NCI-H2227 (cell line): ENCODE data around the gene KRTAP19-6.
"Not testable (repeated sequence)": the region's sequence is repeated elsewhere in the genome, so short reads cannot be mapped to it uniquely, and the experiment has no call there.

Experiments
- DNase-seq: peaks from one replicate; lab custom pipeline; 2025; ENCODE audit not compliant: unreplicated experiment; lab: John Stamatoyannopoulos, UW

Gene KRTAP19-6, protein sequence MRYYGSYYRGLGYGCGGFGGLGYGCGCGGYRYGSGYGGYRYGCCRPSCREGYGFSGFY

DNA sequence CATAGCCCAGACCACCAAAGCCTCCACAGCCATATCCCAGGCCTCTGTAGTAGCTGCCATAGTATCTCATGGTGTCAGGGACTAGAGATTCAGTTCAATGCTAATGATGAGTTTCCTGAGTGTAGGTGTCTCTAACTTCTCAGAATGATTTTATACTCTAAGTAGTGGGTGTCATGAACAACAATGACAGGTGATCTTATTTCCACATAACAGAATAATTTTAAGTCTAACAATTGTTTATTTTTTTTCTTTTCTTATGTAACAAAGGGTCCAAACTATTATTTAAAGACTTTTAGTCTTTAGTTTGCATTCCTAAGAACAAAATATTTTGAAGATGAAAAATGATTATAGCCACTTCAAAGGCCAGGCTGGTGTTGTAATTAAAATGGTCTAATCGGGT lies at the start of gene KRTAP19-6:
Gene KRTAP19-6 (minus strand): TSS at position 101 of the 400 bp plus-strand sequence. CDS start 31 bp downstream, at position 70.
- DNase-seq, result no peak

DNA sequence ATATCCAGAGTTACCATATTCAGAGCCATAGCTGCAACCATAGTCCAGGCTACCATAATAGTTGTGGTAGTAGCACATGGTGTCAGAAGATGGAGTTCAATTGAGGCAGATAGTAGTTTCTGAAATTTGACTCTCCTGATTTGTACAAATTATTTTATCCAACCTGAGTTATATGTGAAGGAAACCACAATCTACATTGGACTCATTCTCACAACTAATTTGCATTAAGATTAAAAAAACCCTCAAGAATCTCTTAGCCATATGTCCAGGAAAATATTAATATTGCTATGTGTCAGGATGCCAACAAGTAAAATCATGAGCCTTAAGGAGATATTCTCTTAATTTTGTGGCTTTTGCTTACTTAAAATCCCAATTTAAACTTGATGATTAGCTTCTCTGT lies 48.6 kb upstream of the KRTAP19-6 start, which contains the start of gene KRTAP22-2:
Gene KRTAP22-2 (minus strand): TSS at position 101 of the 400 bp plus-strand sequence.
- DNase-seq, result no peak

DNA sequence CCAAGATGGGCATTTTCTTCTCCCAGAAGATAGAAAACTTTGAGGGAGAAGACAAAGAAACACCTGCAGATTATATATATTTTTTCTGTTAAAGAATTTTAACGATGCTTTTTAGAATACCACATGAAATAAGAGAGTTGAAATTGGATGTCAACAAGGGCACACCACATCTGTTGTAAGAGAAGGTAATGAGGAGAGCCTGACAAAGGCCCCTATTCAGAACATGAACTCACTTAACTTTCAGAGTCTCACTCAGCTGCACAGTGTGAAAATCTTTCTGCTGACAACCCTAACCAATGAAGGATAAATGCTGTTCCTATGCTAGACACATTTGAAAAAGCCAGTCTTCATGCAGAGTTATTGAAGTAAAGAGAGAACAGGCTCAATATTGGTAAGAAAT lies 41.2 kb upstream of the KRTAP19-6 start:
- DNase-seq, result no peak

DNA sequence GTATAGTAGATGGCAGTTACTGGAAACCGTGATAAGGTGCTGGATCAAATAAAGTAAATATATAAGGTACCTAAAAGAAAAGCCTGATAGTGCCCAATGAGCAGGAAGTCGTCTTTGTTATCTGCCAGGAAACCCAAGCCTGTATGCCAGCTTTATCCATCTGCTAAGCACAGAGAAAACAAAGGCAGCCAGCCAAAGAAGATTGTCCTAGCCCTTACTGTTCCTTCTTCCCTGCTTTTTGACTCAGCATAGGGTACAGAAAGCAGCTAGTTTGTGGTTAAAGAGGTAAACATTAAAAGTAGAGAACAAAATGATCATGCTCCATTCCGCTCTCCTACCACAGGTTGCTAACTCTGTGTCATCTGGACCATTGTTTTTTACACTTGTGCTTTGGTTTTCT lies 38.5 kb upstream of the KRTAP19-6 start:
- peak; percentile 0 for DNase-seq

DNA sequence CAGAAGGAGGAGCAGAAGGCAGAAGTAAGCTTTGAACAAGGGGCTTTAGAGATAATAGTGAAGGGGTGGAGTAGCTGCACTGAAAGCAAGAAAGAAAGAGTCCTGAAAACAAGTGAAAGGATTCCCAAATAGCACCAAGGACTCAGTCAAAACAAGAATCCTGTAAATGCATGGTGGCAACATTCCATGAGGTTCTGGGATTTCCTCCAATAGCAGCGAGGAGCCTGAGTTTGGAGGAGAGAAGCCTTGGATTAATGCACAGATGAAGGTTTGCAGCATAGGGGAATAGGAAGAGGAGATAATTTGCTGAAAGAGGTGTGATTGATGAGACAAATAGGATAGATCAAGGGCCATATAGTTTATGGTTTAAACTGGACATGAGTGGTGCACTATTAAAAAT lies 37.7 kb upstream of the KRTAP19-6 start:
- no peak for DNase-seq

DNA sequence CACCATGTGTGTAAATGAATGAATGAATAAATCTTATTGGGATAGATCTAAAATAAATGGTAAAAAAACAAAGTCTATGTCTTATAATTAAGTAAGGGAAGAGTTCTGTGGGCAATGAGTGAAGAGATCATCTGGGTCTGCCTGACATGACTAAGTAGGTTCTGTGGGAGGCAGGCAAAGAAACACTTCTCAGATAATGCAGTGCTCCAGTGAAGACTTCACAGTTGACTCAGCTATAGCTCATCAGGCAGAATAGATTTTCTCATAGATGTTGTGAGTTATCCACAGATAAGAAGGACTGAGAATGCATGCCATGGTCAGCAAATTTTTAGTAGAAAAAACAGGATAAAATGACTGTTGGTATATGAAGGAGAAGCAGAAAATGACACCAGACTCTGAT lies 36.1 kb upstream of the KRTAP19-6 start:
- DNase-seq, result no peak

DNA sequence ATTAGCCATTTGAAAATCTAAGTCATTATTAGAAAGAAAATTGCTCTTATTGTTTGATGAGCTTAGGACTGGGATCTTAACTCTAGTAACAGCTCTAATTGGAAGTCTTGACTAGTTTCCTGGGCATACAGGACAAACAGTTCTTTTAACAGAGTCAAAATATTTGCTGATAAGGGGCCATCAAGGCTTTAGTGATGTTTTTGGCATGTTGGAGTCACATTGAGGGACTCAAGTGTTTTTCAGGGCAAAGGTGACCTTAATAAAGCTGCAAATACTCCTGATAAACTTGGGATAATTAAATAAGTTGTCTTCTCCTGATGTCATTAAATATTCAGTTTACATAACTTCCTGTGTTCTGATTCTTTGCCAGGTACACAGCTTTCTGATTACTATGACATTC lies 26.0 kb upstream of the KRTAP19-6 start:
- DNase-seq, result no peak

DNA sequence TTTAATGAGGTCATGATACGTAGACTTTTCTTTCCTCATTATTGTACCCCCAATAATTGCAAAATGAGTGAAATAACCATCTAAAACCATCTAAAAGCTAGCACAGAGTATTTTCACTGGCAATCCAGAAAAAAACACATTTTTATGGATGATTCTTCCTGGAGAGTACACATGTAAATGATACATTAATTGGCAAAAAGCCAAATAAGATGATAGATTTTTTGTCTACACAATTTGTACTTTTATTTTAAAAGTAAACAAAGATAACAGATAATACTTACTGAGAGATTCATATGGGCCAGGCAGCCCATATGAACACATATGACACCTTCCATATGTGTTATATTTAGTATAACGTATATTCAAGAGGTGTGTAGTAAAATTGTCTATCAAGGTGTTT lies 22.0 kb upstream of the KRTAP19-6 start:
- DNase-seq, result no peak

DNA sequence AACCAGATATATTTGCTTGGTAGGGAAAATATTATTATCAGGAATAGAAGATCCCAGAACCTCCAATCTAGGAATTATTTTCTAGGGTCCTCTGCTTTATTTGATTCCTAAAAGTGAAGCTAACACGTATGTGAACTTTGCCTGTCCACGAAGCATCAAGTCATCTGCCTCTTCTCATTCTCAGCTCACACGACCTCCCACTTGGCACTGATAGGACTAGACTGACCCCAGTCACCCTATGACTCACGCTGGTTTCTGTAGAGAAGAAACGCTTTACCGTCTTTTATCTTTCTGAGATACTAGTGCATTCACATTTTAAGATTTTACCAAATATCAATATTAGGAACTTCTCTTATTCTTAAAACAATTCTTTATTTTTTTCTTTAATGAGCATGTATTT lies 21.4 kb upstream of the KRTAP19-6 start:
- DNase-seq, result no peak

DNA sequence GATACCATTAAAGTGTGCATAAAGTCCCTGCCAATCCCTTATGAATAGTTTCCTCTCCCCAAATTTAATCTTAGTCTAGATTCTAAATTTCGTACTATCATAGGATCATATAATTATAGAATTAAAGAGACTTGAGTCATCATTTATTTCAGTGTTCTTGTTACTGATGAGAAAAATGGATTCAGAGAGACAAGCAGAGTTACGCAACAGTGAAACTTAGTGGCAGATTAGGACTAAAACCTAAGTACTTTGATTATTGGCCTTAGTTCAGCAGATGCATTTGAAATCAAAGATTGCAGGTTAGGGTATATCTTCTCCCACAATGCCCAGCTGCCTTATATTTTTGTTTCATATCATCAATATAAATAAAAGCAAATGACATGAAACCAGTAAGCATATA lies 20.3 kb upstream of the KRTAP19-6 start:
- no peak for DNase-seq

DNA sequence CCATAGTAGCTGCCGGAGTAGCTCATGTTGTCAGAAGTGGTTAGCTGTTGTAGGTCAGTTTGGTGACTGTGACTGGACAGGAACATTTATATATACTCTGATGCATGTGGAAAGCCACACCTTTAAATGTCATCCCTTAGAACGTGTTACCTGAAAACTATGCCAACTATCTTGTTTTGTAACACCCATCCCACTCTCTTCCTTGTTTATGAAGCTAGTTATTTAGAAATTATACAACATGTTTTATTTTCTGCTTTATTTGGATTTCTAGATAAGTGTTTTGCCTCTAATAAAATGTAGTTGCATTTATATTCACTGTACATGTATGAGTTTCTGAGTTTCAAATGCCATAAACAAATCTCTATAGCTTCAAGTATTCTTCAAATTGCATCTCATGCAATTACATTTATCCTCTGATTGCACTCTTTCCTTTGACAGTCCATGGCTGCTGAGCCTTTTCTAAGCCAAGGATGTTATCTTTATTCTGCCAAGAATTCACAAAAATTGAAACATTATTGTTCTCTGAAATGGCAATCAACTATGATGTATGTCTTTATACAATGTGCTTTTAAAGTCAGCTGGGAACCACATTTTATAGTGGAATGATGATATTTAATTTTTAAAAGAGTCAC lies 19.7 kb upstream of the KRTAP19-6 start, which contains the start of gene KRTAP19-7:
Gene KRTAP19-7 (minus strand): TSS at position 51 of the 632 bp plus-strand sequence. CDS start 25 bp downstream, at position 26.
- DNase-seq, result no peak

DNA sequence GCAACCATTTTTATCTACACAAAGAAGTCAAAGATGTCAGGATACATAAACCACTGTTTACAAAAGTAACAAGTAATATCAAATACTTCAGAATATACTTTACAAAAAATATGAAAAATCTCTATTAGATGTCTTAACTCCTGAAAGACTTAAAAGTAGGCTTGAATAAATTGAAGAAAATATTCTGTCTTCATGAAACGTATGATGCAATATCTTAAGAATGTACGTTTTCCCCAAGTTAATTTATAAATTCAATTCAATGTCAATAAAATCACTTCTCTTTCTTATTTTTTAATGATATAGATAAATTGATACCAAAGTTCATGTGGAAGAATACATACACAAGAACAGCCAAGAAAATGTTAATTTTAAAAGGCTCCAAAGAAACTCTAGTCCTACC lies 13.4 kb upstream of the KRTAP19-6 start:
- DNase-seq, result no peak

DNA sequence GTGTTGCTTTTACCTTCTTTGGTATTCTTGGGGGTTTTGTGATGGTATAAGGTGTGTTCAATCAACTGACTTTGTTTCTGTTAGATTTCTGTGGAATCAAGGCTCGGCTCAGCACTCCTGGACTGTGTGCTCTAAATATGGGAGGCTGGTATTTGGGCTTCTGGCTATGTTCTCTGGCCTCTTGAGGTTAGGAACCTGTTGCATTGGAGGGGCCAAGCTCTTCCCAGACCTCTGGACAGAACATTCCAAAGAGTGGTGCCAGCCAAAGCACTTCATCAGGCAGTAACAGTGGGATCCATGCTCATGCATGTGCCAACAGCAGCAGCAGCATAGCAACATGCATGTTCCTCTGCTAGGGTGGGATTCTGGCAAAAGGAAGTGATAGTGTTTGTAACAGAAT lies 11.1 kb upstream of the KRTAP19-6 start:
- no peak for DNase-seq

DNA sequence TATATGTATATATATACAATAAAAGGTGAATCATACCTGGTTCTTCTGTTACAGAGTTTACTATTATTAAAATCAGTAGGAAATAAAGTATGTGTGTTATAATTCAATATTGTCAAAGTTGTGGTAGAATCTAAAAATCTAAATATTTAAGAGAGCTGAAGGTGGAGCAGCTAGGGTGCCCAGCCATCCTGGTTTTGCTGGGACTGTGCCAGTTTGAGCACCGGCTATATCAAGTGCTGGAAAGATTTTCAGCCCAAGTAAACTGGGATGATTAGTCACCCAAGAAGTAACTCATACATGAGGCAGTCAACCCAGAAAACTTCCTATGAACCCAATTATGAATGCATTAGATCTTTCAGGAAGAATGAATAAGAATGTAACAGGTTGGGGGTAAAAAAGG lies 22.8 kb downstream of the KRTAP19-6 start:
- DNase-seq, result no peak

DNA sequence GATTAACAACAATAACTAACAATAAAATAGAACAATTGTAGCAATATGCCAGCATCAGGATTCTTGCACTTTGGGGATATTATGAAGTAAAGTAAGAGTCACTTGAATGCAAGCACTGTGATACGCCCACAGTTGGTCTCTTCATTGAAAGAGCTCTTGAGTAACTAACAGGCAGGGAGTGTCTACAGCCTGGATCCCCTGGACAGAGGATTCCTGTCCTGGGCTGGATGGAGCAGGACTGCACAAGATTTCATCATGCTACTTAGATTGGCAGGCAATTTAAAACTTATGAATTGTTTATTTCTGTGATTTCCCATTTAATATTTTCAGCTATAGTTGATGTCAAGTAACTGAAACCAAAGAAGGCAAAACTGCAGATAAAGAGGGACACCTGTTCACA lies 26.0 kb downstream of the KRTAP19-6 start:
- DNase-seq, result no peak

DNA sequence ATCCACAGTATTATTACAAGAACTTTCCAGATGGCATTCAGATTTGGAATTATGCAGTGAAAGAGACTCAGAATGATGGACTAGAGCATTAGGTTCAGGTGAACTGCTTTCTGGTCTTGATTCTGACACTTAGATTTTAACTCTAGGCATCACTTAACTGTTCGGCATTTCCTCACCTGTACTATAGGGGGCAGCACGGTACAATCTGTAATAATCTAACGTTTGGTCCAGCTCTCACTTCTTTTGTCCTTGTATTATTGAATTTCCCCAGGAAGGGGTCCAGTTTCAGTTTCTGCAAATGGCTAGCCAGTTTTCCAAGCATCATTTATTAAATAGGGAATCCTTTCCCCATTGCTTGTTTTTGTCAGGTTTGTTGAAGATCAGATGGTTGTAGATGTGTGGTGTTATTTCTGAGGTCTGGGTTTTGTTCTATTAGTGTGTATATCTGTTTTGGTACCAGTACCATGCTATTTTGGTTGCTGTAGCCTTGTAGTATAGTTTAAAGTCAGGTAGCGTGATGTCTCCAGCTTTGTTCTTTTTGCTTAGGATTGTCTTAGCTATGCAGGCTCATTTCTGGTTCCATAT lies 36.0 kb downstream of the KRTAP19-6 start:
- not testable (repeated sequence) for DNase-seq

DNA sequence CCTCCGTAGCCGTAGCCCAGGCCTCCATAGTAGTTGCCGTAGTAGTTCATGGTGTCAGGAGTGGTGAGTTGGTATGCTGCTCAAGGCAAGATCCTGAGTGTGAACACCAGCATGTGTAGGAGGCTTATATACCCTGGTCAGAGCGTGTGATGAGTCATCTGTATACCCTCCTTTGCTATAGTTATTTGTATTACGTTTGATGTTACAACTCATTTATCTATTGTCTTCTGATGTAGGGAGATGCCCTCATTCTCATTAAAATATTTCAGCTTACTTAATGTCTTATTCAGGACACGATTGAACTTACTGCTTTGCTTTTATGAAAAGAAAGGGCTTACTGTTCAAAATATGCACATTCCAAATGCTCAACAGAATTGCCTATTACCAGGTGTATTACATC lies 39.6 kb downstream of the KRTAP19-6 start, which contains the start of gene KRTAP19-5:
Gene KRTAP19-5 (minus strand): TSS at position 101 of the 400 bp plus-strand sequence. CDS start 51 bp downstream, at position 50.
- DNase-seq, result no peak

DNA sequence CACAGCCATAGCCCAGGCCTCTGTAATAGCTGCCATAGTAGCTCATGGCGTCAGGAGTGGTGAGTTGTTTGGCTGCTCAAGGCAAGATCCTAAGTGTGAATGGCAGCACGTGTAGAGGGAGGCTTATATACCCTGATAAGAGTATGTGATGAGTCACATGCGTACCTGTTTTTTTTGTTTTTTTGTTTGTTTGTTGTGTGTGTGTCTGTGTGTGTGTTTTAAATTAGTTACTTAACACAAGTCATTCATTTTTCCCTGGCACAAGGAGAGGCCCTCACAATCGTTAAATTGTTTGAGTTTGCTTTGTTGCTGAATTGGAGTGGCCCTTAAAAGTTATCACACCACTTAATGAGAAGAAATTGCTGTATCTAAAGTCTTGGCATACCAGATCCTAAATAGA lies 44.6 kb downstream of the KRTAP19-6 start, which contains the start of gene KRTAP19-4:
Gene KRTAP19-4 (minus strand): TSS at position 101 of the 400 bp plus-strand sequence. CDS start 55 bp downstream, at position 46.
- DNase-seq, result no peak

DNA sequence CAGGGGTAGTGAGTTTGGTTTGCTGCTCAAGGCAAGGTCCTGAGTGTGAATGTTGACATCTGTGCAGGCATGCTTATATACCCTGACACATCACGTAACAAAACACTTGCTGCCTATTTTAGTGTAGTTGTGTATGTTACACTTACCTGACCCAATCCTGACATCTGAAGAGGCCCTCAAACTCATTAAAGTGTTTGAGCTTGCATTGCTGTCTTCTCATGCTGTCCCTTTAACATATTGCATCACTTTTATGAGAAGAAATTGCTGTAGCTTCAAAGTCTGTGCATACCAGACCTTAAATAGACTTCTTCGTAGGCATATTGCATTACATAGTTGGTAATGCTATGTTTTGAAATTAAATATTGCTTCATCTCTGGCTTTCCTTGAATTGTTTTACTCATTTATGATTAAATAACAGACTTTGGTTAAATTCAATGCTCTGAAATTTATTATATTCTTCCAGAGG lies 49.7 kb downstream of the KRTAP19-6 start, which contains the start of gene KRTAP19-3:
Gene KRTAP19-3 (minus strand): TSS at position 51 of the 466 bp plus-strand sequence. CDS start 56 bp downstream, outside the sequence.
- DNase-seq, result no peak
